PC-3 (cell line): Measurements from ENCODE around the gene RBM33.

Experiments
- CTCF ChIP-seq: fragments of 300-600 bp; sonication (generic); conservative IDR thresholded peaks from 2 replicates; pipeline ENCODE4 v1.5.1; 2017; ENCODE audit warnings: antibody characterized with exemption, low read depth, mild to moderate bottlenecking, low read length
- EZH2 ChIP-seq: fragments of 300-600 bp; sonication (generic); IDR thresholded peaks from one replicate; pipeline ENCODE4 v1.6.1; 2017; ENCODE audit warnings: antibody characterized with exemption, mild to moderate bottlenecking, low read length; ENCODE audit not compliant: unreplicated experiment
- EZH2phosphoT487 ChIP-seq: fragments of 300-600 bp; sonication (generic); IDR thresholded peaks from 2 replicates; pipeline ENCODE4 v1.6.1; 2018; ENCODE audit warnings: mild to moderate bottlenecking, antibody characterized with exemption, low read length, borderline replicate concordance

DNA sequence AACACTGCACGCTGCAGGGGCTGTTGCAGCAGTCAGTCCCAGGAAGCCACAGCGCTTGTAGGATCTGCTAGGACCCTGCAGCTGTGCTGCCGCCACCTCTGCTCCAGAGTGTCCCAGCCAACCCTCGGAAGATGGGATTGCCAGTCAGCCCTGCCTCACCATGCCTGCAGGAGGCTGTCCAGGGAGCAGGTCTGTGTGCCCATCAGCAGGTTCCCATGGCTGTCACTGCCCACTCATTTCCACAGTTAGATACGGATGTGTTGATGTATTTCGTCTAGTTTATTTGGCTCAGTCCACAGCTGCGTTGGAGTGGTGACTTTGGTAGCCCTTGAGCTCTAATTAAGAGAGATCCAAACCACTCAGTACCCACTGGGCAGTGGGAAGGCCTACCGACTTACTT is 132.1 kb downstream of the RBM33 start:
- TF ChIP-seq CTCF (no peak), EZH2phosphoT487 (no peak), EZH2 (no peak)
